K562 (cell line): ENCODE data around the gene MICU1. TPM values are rescaled to one million over a fixed set of nuclear protein-coding genes. Genes with fewer than 3 reads are reported as not detected.
A peak's percentile ranks its signal among the peaks of the same experiment; 100 is the strongest.

Experiments
- CBFA2T3 ChIP-seq: fragments of 450-650 bp; IDR thresholded peaks from 2 replicates; pipeline ENCODE4 v1.6.1; 2017
- CXXC5 ChIP-seq: fragments of 250-450 bp; sonication (Bioruptor Pico); IDR thresholded peaks from 2 replicates; pipeline ENCODE4 v1.8.0; 2022; ENCODE audit warnings: inconsistent platforms, mild to moderate bottlenecking, moderate library complexity
- E2F3 ChIP-seq: fragments of 250-450 bp; sonication (Bioruptor Pico); IDR thresholded peaks from 2 replicates; pipeline ENCODE4 v1.4.0; 2020; ENCODE audit warnings: mild to moderate bottlenecking
- EP300 ChIP-seq: IDR thresholded peaks from 2 replicates; pipeline ENCODE4 v1.6.1; 2012; ENCODE audit warnings: low read length, improper control_type of control experiment
- ETV5 ChIP-seq: sonication (generic); formaldehyde crosslinking; IDR thresholded peaks from 2 replicates; pipeline ENCODE4 v1.4.0; 2020; ENCODE audit warnings: low read depth, mild to moderate bottlenecking, missing genetic modification reagents
- GTF2E2 ChIP-seq: fragments of 200-800 bp; sonication (Bioruptor generic); IDR thresholded peaks from 2 replicates; pipeline ENCODE4 v1.6.1; 2016; ENCODE audit warnings: missing genetic modification characterization, missing compliant biosample characterization
- NCOR1 ChIP-seq: fragments of 450-650 bp; IDR thresholded peaks from 2 replicates; pipeline ENCODE4 v1.6.1; 2016; ENCODE audit warnings: mild to moderate bottlenecking, moderate library complexity
- NFATC3 ChIP-seq: fragments of 450-650 bp; IDR thresholded peaks from 2 replicates; pipeline ENCODE4 v1.6.1; 2017; ENCODE audit warnings: mild to moderate bottlenecking
- RHOXF2B ChIP-seq: fragments of 250-450 bp; sonication (Bioruptor Pico); conservative IDR thresholded peaks from 2 replicates; pipeline ENCODE4 v1.5.1; 2021
- RNF2 ChIP-seq: sonication (generic); IDR thresholded peaks from 2 replicates; pipeline ENCODE4 v1.6.1; 2016
- SAP30 ChIP-seq: fragments of 200-600 bp; sonication (generic); IDR thresholded peaks from 2 replicates; pipeline ENCODE4 v1.6.1; 2012; ENCODE audit warnings: borderline replicate concordance, low read depth, mild to moderate bottlenecking, moderate library complexity, low read length, control low read depth, inconsistent platforms; ENCODE audit not compliant: insufficient read depth, poor library complexity, severe bottlenecking
- SIRT6 ChIP-seq: IDR thresholded peaks from one replicate; pipeline ENCODE4 v1.6.1; 2012; ENCODE audit warnings: low read depth, mild to moderate bottlenecking, control low read depth, inconsistent platforms, low read length, moderate library complexity
- SLC30A9 ChIP-seq: fragments of 250-450 bp; sonication (Bioruptor Pico); IDR thresholded peaks from 2 replicates; pipeline ENCODE4 v1.8.0; 2022; ENCODE audit warnings: mild to moderate bottlenecking, moderate library complexity
- STAG1 ChIP-seq: sonication (generic); formaldehyde crosslinking; IDR thresholded peaks from 2 replicates; pipeline ENCODE4 v1.5.0; 2020; ENCODE audit warnings: missing genetic modification reagents, borderline replicate concordance
- TFAM ChIP-seq: fragments of 250-450 bp; sonication (Bioruptor Pico); conservative IDR thresholded peaks from 2 replicates; pipeline ENCODE4 v1.5.0; 2021; ENCODE audit warnings: mild to moderate bottlenecking, moderate library complexity
- ZBTB17 ChIP-seq: fragments of 450-650 bp; formaldehyde crosslinking; IDR thresholded peaks from 2 replicates; pipeline ENCODE4 v1.4.0; 2020; ENCODE audit warnings: mild to moderate bottlenecking
- ZKSCAN1 ChIP-seq: fragments of 150-350 bp; IDR thresholded peaks from 2 replicates; pipeline ENCODE4 v1.6.1; 2016; ENCODE audit warnings: low read depth, low read length
- ZNF274 ChIP-seq: IDR thresholded peaks from 2 replicates; pipeline ENCODE4 v1.6.1; 2011; ENCODE audit warnings: low read depth, mild to moderate bottlenecking, low read length, moderate library complexity, borderline replicate concordance
- ZNF431 ChIP-seq: sonication (generic); formaldehyde crosslinking; IDR thresholded peaks from 2 replicates; pipeline ENCODE4 v1.8.0; 2022; ENCODE audit warnings: mild to moderate bottlenecking, missing genetic modification reagents
- ZNF551 ChIP-seq: fragments of 250-450 bp; sonication (Bioruptor Pico); IDR thresholded peaks from 2 replicates; pipeline ENCODE4 v1.5.0; 2021; ENCODE audit warnings: mild to moderate bottlenecking, moderate library complexity
- ZSCAN29 ChIP-seq: fragments of 450-650 bp; IDR thresholded peaks from 2 replicates; pipeline ENCODE4 v1.6.1; 2017
- polyA plus RNA-seq, 8 experiments: library from polyadenylated mRNA; depleted of rRNA in 4 of 8; stranded (reverse) in 5 of 8; unstranded in 3 of 8; fragments of >200 nt; fragmentation: Nextera tagmentation in 2 of 8; fragmentation: Illumina TruSeq in 1 of 8; extraction: Ambion mirVana in 2 of 8; extraction: Trizol in 1 of 8; gene quantifications; 2 replicates each; pipeline versions ENCODE4 v1.2.1 to v1.2.3, GENCODE V29; 2011 to 2014; ENCODE audit warnings: inconsistent platforms in 1 of 8, missing spikeins in 1 of 8
- total RNA-seq, 7 experiments: library from RNA; depleted of rRNA in 6 of 7; stranded (reverse); fragments of >200 nt in 6 of 7; fragmentation: Illumina TruSeq in 2 of 7; extraction: Trizol in 2 of 7; gene quantifications; 2 replicates each; pipeline versions ENCODE4 v1.2.1 to v1.2.3, GENCODE V29; 2011 to 2021; ENCODE audit warnings: low replicate concordance in 1 of 7
- TF ChIP-seq, protein P1 (sequence below): fragments of 250-450 bp; sonication (Bioruptor Pico); IDR thresholded peaks from 2 replicates; pipeline ENCODE4 v1.4.0; 2020; ENCODE audit warnings: mild to moderate bottlenecking, moderate library complexity
- TF ChIP-seq, protein P2 (sequence below): fragments of 450-650 bp; formaldehyde crosslinking; IDR thresholded peaks from 2 replicates; pipeline ENCODE4 v1.4.0; 2020; ENCODE audit warnings: mild to moderate bottlenecking, moderate library complexity
- TF ChIP-seq, protein P3 (sequence below): fragments of 450-650 bp; conservative IDR thresholded peaks from 2 replicates; pipeline ENCODE4 v1.6.1; 2016; ENCODE audit warnings: missing genetic modification characterization, low read depth, mild to moderate bottlenecking, control low read depth, missing compliant biosample characterization
- TF ChIP-seq, protein P4 (sequence below): sonication (generic); formaldehyde crosslinking; IDR thresholded peaks from 2 replicates; pipeline ENCODE4 v1.8.0; 2022; ENCODE audit warnings: missing genetic modification reagents, mild to moderate bottlenecking, borderline replicate concordance

The MICU1 gene
- total and polyA plus RNA-seq, 9 of the 15 experiments (the other 6 are each of a cell fraction or from before 2014, with no cell fraction given), result 29.3 to 76.8 (median 48.4) TPM

DNA sequence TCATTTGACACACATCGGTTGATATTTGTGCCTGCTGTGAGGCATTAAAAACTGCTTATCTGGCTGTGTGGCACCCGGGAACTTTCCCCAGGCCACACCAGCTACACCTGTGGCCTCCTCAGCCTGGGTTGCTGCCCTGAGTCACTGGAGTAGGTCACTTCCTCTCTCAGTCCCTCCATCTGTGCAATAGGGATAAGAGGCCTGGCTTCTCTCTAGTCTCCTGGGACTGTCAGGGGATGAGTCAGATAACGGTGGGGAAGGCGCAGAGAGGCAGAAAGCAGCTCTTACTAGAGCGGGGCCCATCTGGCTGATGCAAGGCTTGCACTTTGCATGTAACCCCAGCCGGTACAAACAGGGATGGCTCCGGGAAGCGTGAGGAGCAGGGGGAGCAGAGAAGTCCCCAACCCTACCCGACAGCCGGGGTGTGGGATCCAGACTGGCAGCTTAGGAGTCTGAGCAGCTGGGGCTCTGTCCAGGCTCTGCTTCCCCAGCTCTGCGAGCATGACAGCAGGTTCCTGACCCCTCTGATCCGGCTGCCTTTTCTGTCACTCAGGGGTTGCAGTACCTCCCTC is 305.1 kb downstream of the MICU1 start (continued):
- TF ChIP-seq, protein P1, sequence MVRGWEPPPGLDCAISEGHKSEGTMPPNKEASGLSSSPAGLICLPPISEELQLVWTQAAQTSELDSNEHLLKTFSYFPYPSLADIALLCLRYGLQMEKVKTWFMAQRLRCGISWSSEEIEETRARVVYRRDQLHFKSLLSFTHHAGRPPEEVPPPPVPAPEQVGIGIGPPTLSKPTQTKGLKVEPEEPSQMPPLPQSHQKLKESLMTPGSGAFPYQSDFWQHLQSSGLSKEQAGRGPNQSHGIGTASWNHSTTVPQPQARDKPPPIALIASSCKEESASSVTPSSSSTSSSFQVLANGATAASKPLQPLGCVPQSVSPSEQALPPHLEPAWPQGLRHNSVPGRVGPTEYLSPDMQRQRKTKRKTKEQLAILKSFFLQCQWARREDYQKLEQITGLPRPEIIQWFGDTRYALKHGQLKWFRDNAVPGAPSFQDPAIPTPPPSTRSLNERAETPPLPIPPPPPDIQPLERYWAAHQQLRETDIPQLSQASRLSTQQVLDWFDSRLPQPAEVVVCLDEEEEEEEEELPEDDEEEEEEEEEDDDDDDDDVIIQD, result no peak; the same call in 1 of the 2 replicates
- TF ChIP-seq, protein P2, sequence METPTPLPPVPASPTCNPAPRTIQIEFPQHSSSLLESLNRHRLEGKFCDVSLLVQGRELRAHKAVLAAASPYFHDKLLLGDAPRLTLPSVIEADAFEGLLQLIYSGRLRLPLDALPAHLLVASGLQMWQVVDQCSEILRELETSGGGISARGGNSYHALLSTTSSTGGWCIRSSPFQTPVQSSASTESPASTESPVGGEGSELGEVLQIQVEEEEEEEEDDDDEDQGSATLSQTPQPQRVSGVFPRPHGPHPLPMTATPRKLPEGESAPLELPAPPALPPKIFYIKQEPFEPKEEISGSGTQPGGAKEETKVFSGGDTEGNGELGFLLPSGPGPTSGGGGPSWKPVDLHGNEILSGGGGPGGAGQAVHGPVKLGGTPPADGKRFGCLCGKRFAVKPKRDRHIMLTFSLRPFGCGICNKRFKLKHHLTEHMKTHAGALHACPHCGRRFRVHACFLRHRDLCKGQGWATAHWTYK, result peak; percentile 95
- TF ChIP-seq, protein P3, sequence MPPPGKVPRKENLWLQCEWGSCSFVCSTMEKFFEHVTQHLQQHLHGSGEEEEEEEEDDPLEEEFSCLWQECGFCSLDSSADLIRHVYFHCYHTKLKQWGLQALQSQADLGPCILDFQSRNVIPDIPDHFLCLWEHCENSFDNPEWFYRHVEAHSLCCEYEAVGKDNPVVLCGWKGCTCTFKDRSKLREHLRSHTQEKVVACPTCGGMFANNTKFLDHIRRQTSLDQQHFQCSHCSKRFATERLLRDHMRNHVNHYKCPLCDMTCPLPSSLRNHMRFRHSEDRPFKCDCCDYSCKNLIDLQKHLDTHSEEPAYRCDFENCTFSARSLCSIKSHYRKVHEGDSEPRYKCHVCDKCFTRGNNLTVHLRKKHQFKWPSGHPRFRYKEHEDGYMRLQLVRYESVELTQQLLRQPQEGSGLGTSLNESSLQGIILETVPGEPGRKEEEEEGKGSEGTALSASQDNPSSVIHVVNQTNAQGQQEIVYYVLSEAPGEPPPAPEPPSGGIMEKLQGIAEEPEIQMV, result peak; percentile 51; the same call in 1 of the 2 replicates
- TF ChIP-seq, protein P4, sequence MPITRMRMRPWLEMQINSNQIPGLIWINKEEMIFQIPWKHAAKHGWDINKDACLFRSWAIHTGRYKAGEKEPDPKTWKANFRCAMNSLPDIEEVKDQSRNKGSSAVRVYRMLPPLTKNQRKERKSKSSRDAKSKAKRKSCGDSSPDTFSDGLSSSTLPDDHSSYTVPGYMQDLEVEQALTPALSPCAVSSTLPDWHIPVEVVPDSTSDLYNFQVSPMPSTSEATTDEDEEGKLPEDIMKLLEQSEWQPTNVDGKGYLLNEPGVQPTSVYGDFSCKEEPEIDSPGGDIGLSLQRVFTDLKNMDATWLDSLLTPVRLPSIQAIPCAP (CRISPR knock-in tag), result no peak
- TF ChIP-seq ZKSCAN1, result peak; percentile 92
- no peak for TF ChIP-seq SLC30A9 (CRISPR knock-in tag)
- no peak for TF ChIP-seq NFATC3
- no peak for TF ChIP-seq ZNF551 (CRISPR knock-in tag)
- TF ChIP-seq ZNF274, result peak; percentile 90
- peak; percentile 99 for TF ChIP-seq ETV5 (CRISPR knock-in tag)
- peak; percentile 100 for TF ChIP-seq CBFA2T3
- peak; percentile 99 for TF ChIP-seq NCOR1
- peak; percentile 87 for TF ChIP-seq ZBTB17 (CRISPR knock-in tag)
- TF ChIP-seq CXXC5 (CRISPR knock-in tag), result peak; percentile 90
- peak; percentile 100 for TF ChIP-seq EP300
- TF ChIP-seq ZNF431 (CRISPR knock-in tag), result no peak
- no peak for TF ChIP-seq STAG1 (CRISPR knock-in tag)
- no peak for TF ChIP-seq SAP30
- no peak for TF ChIP-seq SIRT6
- TF ChIP-seq E2F3 (CRISPR knock-in tag), result peak; percentile 24; the same call in 1 of the 2 replicates
- TF ChIP-seq RHOXF2B (CRISPR knock-in tag), result no peak
- TF ChIP-seq RNF2, result peak; percentile 100
- no peak for TF ChIP-seq TFAM (CRISPR knock-in tag)
- peak; percentile 95 for TF ChIP-seq GTF2E2 (tag)
- no peak for TF ChIP-seq ZSCAN29
